Esophagus squamous epithelium (tissue), 4 donors: ENCODE measurements around the gene RPS2.

Experiments
- CTCF ChIP-seq, 6 experiments: fragments of 450-650 bp in 4 of 6; fragments of 200-600 bp in 2 of 6; sonication (generic) in 2 of 6; IDR thresholded peaks; one replicate each; pipeline ENCODE4 v1.5.1; 2016 to 2019; ENCODE audit warnings: antibody characterized with exemption in 6 of 6, mild to moderate bottlenecking in 4 of 6, moderate library complexity in 4 of 6
- POLR2A ChIP-seq, 4 donors: fragments of 450-650 bp; IDR thresholded peaks; one replicate each; pipeline ENCODE4 v1.6.1; 2017; ENCODE audit warnings: antibody characterized with exemption in 4 of 4, mild to moderate bottlenecking in 4 of 4, moderate library complexity in 3 of 4

GRCh38 chr16:1922357-1922756 is 42.3 kb downstream of the RPS2 start:
- TF ChIP-seq CTCF (IDR thresholded peaks at IDR 0.05) (no peak), POLR2A (IDR thresholded peaks at IDR 0.05) (no peak)
